Ascending aorta (tissue), 2 donors: ENCODE measurements around the gene DCN. TPM values are rescaled to one million over a fixed set of nuclear protein-coding genes. Genes with fewer than 3 reads are reported as not detected.

Source experiments
- DNase-seq, 2 donors: peaks; one replicate each; pipeline ENCODE4 v3.0.0-alpha.2; 2019; ENCODE audit warnings: low spot score in 2 of 2
- H3K27ac ChIP-seq, 2 donors: fragments of 200-600 bp; sonication (generic); one replicate each; pipeline ENCODE4 v1.5.1; 2016 to 2017; ENCODE audit warnings: mild to moderate bottlenecking in 1 of 2
- H3K27me3 ChIP-seq: fragments of 200-600 bp; sonication (generic); one replicate; pipeline ENCODE4 v1.5.1; 2017
- H3K36me3 ChIP-seq, 2 donors: fragments of 200-600 bp; sonication (generic); one replicate each; pipeline ENCODE4 v1.5.1; 2016
- H3K4me1 ChIP-seq, 2 donors: fragments of 200-600 bp; sonication (generic); one replicate each; pipeline ENCODE4 v1.5.1; 2016 to 2017; ENCODE audit warnings: mild to moderate bottlenecking in 1 of 2
- H3K4me3 ChIP-seq, 2 donors: fragments of 200-600 bp; sonication (generic); one replicate each; pipeline ENCODE4 v1.5.1; 2016 to 2017; ENCODE audit warnings: mild to moderate bottlenecking in 1 of 2
- H3K9me3 ChIP-seq, 2 donors: fragments of 200-600 bp; sonication (generic); one replicate each; pipeline ENCODE4 v1.5.1; 2016
- CTCF ChIP-seq, 3 experiments: fragments of 200-600 bp in 2 of 3; fragments of 450-650 bp in 1 of 3; sonication (generic) in 2 of 3; IDR thresholded peaks; one replicate each; pipeline ENCODE4 v1.5.1; 2016 to 2019; ENCODE audit warnings: antibody characterized with exemption in 3 of 3, mild to moderate bottlenecking in 1 of 3, moderate library complexity in 1 of 3
- intact Hi-C: fragments of 100-400 bp; cut with DNase I; formaldehyde crosslinking; loops from one replicate; pipeline ENCODE4 v1.15.1; 2023
- total RNA-seq: library from RNA; depleted of rRNA; stranded (reverse); fragments of >200 nt; gene quantifications from one replicate; pipeline ENCODE4 v1.1.0, GENCODE V29; 2016

DCN gene
- total RNA-seq, 1 donor from 2014 or later, result 443 TPM

DNA sequence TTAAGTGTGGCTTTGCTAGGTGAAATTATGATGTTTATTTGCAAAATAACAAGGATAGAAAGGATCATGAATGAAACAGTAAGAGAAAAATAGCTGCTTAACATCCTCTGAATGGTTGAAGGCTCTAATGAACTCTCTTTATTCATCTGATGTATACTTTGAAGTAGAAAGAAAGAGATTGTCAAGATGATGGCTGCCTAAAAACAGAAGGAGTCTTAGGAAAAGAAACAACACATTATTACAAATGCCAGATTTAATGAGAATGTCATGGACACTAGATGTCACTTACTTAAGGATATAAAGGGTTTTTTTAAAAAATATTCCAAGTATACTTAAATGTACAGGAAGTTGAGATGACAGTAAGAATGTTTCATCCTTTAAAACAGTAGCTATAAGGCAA, 21.6 kb downstream of the DCN start:
- no peak overlapping the region for H3K4me3 ChIP-seq
- intact Hi-C loops, result no loop called here

DNA sequence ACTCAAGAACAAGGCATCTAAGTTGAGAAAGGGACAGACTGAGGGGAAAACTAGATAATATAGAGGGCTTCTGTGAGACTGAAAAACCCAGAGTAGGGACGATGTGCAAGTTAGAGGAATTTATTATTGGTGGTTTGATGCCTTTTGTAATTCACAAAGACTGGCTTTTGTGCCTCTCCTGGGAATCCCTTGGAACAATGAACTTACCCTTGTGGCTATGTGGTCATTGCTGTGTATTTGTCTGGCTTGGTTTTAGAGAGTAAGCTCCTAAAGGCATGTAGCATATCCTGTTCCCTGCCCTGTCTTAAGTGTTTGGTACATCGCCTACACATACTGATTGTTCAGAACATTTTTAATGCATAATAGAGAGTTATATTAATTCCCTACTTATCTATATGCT, 26.6 kb downstream of the DCN start:
- Histone ChIP-seq H3K27me3 (no peaks in the 10 kb centered on the region), H3K4me1 (no peaks in the 10 kb centered on the region), H3K36me3 (no peaks in the 10 kb centered on the region), H3K9me3 (no peaks in the 10 kb centered on the region), H3K27ac (no peak overlapping the region), H3K4me3 (no peak overlapping the region)
- TF ChIP-seq CTCF (IDR thresholded peaks at IDR 0.05), result no peak
- DNase-seq, result no peak
- intact Hi-C loops, result no loop called here

More for the DNA sequence above, 21.6 kb downstream of the DCN start:
- no peak for DNase-seq
- no peak overlapping the region for H3K27ac ChIP-seq
- TF ChIP-seq CTCF (IDR thresholded peaks at IDR 0.05), result no peak
- no peaks in the 10 kb centered on the region for H3K9me3 ChIP-seq
- H3K36me3 ChIP-seq, result no peaks in the 10 kb centered on the region
- H3K27me3 ChIP-seq, result no peaks in the 10 kb centered on the region
- H3K4me1 ChIP-seq, result no peaks in the 10 kb centered on the region

DNA sequence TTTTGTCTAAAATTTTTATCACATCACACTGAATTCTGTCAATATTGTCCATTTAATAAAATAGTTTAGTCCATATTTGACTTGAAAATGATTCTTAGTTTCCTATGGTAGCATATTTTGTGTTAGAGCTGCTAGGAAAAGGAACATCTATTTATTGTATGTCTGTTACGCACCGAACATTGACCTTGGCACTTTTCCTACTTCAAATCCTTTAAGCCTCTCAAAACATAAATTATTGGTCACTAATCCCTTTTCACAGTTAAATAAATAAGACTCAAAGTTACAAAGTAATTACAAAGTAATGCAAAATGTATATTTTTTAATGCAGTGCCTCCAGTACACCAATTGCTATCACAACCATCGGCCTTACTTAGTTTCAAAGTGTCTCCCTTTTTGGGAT, 28.5 kb downstream of the DCN start:
- Histone ChIP-seq H3K36me3 (no peaks in the 10 kb centered on the region), H3K4me3 (no peak overlapping the region), H3K4me1 (no peaks in the 10 kb centered on the region), H3K27me3 (no peaks in the 10 kb centered on the region), H3K27ac (no peak overlapping the region), H3K9me3 (no peaks in the 10 kb centered on the region)
- TF ChIP-seq CTCF (IDR thresholded peaks at IDR 0.05), result no peak
- intact Hi-C loops, result no loop called here
- DNase-seq, result no peak

GRCh38 chr12:91144053-91144452, 38.6 kb downstream of the DCN start:
- no peak for DNase-seq
- no peaks in the 10 kb centered on the region for H3K27me3 ChIP-seq
- H3K36me3 ChIP-seq, result no peaks in the 10 kb centered on the region
- H3K4me1 ChIP-seq, result peaks cover 5 to 9% of the 10 kb centered on the region in 2 donors
- no peak overlapping the region for H3K4me3 ChIP-seq
- intact Hi-C loops, result no loop called here
- H3K9me3 ChIP-seq, result no peaks in the 10 kb centered on the region
- no peak overlapping the region for H3K27ac ChIP-seq
- TF ChIP-seq CTCF (IDR thresholded peaks at IDR 0.05), result no peak

- no peak for DNase-seq
- Histone ChIP-seq H3K4me3 (no peak overlapping the region), H3K9me3 (no peaks in the 10 kb centered on the region), H3K27me3 (no peaks in the 10 kb centered on the region), H3K4me1 (peaks cover 5 to 14% of the 10 kb centered on the region in 2 donors), H3K36me3 (no peaks in the 10 kb centered on the region), H3K27ac (peak overlapping the region in 1 of 2 donors; percentile 23)
- intact Hi-C loops, result no loop called here
- no peak for TF ChIP-seq CTCF (IDR thresholded peaks at IDR 0.05)
Measured at GRCh38 chr12:91143206-91143605, 39.4 kb downstream of the DCN start.

GRCh38 chr12:91142221-91142631, 40.4 kb downstream of the DCN start:
- H3K27ac ChIP-seq, result no peak overlapping the region
- no peak for TF ChIP-seq CTCF (IDR thresholded peaks at IDR 0.05)
- H3K27me3 ChIP-seq, result no peaks in the 10 kb centered on the region
- no peaks in the 10 kb centered on the region for H3K36me3 ChIP-seq
- intact Hi-C loops, result no loop called here
- peaks cover 5 to 18% of the 10 kb centered on the region in 2 donors for H3K4me1 ChIP-seq
- no peaks in the 10 kb centered on the region for H3K9me3 ChIP-seq
- no peak overlapping the region for H3K4me3 ChIP-seq
- no peak for DNase-seq
